K562 (cell line): ENCODE results near the gene ATG7. TPM values are rescaled to one million over a fixed set of nuclear protein-coding genes. Genes with fewer than 3 reads are reported as not detected.

ENCODE experiments used
- ATAC-seq: fragments of 200-7000 bp; cut with Tn5 transposase; 3 replicates; pipeline ENCODE4 v1.9.1; 2020; ENCODE audit warnings: moderate library complexity
- BruUV-seq: library from RNA; stranded (reverse); fragments of 400-500 nt; replicated peaks from 2 replicates; lab custom pipeline; 2021; lab: Mats Ljungman, UMichigan
- CTCF ChIA-PET: fragments of 300-600 bp; formaldehyde crosslinking; extraction: SDS; loops from one replicate; lab custom pipeline; 2021; ENCODE audit warnings: low intra/inter-chr PET ratio; lab: Yijun Ruan, JAX
- POLR2A ChIA-PET: fragments of 300-600, 350-650 bp; sonication (Branson Sonifier 250); formaldehyde crosslinking; extraction: SDS; loops from one replicate; lab custom pipeline; 2021; ENCODE audit warnings: antibody characterized with exemption, inconsistent platforms; lab: Yijun Ruan, JAX
- DNase-seq, 4 experiments: peaks; one replicate each; pipeline versions ENCODE4 v3.0.0 to v3.0.0-alpha.2; 2011 to 2018; ENCODE audit warnings: low spot score in 3 of 4, mixed read lengths in 3 of 4; ENCODE audit errors: extremely low read depth in 1 of 4
- FAIRE-seq: peaks from 2 replicates; lab custom pipeline; 2011; peaks lifted over from hg19 to GRCh38; lab: Jason Lieb, UNC
- H2AFZ ChIP-seq: 2 replicates; pipeline ENCODE4 v1.6.0; 2011; ENCODE audit warnings: low read depth, low read length, control low read depth, inconsistent platforms
- H3K27ac ChIP-seq: fragments of 200-600 bp; 3 replicates; pipeline ENCODE4 v1.8.0; 2011; ENCODE audit warnings: low read depth, mild to moderate bottlenecking, control low read depth, inconsistent platforms, low read length, moderate library complexity, mixed read lengths; ENCODE audit errors: extremely low read depth
- H3K27me3 ChIP-seq, 2 experiments: fragments of 300-600 bp in 1 of 2; 2 replicates in 1 of 2; 3 replicates in 1 of 2; pipeline versions ENCODE4 v1.6.0 to v1.8.0; 2011; ENCODE audit warnings: inconsistent platforms in 2 of 2, low read length in 2 of 2, mild to moderate bottlenecking in 1 of 2, mixed read lengths in 1 of 2, moderate library complexity in 1 of 2; ENCODE audit not compliant: control insufficient read depth in 2 of 2, insufficient read depth in 2 of 2
- H3K36me3 ChIP-seq: fragments of 300-600 bp; 3 replicates; pipeline ENCODE4 v1.8.0; 2011; ENCODE audit warnings: mild to moderate bottlenecking, low read length, inconsistent platforms; ENCODE audit not compliant: control insufficient read depth, insufficient read depth
- H3K4me1 ChIP-seq, 2 experiments: fragments of 200-600 bp in 1 of 2; replicated peaks in 1 of 2; 2 replicates in 1 of 2; 3 replicates in 1 of 2; pipeline versions ENCODE4 v1.5.1 to v1.8.0; 2011; ENCODE audit warnings: inconsistent platforms in 2 of 2, low read length in 2 of 2, mild to moderate bottlenecking in 1 of 2, mixed read lengths in 1 of 2, moderate library complexity in 1 of 2; ENCODE audit not compliant: control insufficient read depth in 2 of 2, insufficient read depth in 2 of 2
- H3K4me2 ChIP-seq: 2 replicates; pipeline ENCODE4 v1.6.1; 2011; ENCODE audit warnings: low read length, control low read depth, inconsistent platforms, mixed read lengths; ENCODE audit not compliant: insufficient read depth
- H3K4me3 ChIP-seq: fragments of 200-600 bp; sonication (generic), shearing (Covaris generic); 2 replicates; pipeline ENCODE4 v1.5.1; 2016; ENCODE audit warnings: control low read depth, inconsistent platforms
- H3K79me2 ChIP-seq: fragments of 200-600 bp; 3 replicates; pipeline ENCODE4 v1.8.0; 2011; ENCODE audit warnings: low read length, inconsistent platforms; ENCODE audit not compliant: control insufficient read depth, insufficient read depth
- H3K9ac ChIP-seq, 2 experiments: 2 replicates each; pipeline versions ENCODE4 v1.6.0 to v1.6.1; 2011; ENCODE audit warnings: low read depth in 2 of 2, low read length in 2 of 2, control low read depth in 1 of 2, inconsistent platforms in 1 of 2, mild to moderate bottlenecking in 1 of 2, mixed read lengths in 1 of 2; ENCODE audit not compliant: insufficient read depth in 1 of 2
- H3K9me1 ChIP-seq: one replicate; pipeline ENCODE4 v1.6.0; 2011; ENCODE audit warnings: inconsistent platforms, mild to moderate bottlenecking, low read length, moderate library complexity; ENCODE audit not compliant: control insufficient read depth, insufficient read depth
- H3K9me3 ChIP-seq: replicated peaks from 2 replicates; pipeline ENCODE4 v1.5.1; 2011; ENCODE audit warnings: low read depth, low read length, inconsistent platforms; ENCODE audit not compliant: control insufficient read depth, insufficient read depth
- H4K20me1 ChIP-seq: replicated peaks from 2 replicates; pipeline ENCODE4 v1.6.1; 2011; ENCODE audit warnings: low read length, inconsistent platforms, mixed read lengths; ENCODE audit not compliant: control insufficient read depth, insufficient read depth
- GTF2A2 ChIP-seq: IDR thresholded peaks from 2 replicates; pipeline ENCODE4 v1.6.1; 2016; ENCODE audit warnings: mild to moderate bottlenecking, missing genetic modification characterization, missing compliant biosample characterization
- HDAC6 ChIP-seq: IDR thresholded peaks from 2 replicates; pipeline ENCODE4 v1.6.1; 2012; ENCODE audit warnings: low read depth, mild to moderate bottlenecking, control low read depth, inconsistent platforms, low read length, moderate library complexity
- NCOA4 ChIP-seq: fragments of 450-650 bp; IDR thresholded peaks from 2 replicates; pipeline ENCODE4 v1.6.1; 2018; ENCODE audit warnings: mild to moderate bottlenecking; ENCODE audit not compliant: partially characterized antibody
- RBM39 ChIP-seq: fragments of 200-400 bp; formaldehyde crosslinking; optimal IDR thresholded peaks from 2 replicates; pipeline ENCODE3; 2018; ENCODE audit warnings: low read depth, low read length
- U2AF1 ChIP-seq: fragments of 200-400 bp; formaldehyde crosslinking; optimal IDR thresholded peaks from 2 replicates; pipeline ENCODE3; 2017; ENCODE audit warnings: mild to moderate bottlenecking, low read depth, low read length, moderate library complexity
- ZNF217 ChIP-seq: sonication (generic); formaldehyde crosslinking; IDR thresholded peaks from 2 replicates; pipeline ENCODE4 v1.8.0; 2022; ENCODE audit warnings: mild to moderate bottlenecking, missing genetic modification reagents
- WGBS: fragments of 100-300 bp; shearing (Covaris generic); methylation state at CpG from one replicate; pipeline ENCODE4 v1.1.6; 2016; ENCODE audit warnings: low coverage, mixed read lengths; ENCODE audit not compliant: insufficient coverage; ENCODE audit errors: missing lambda C conversion rate; 5-methylcytosine and 5-hydroxymethylcytosine counted together
- in situ Hi-C: fragments of 300-500 bp; cut with MboI; formaldehyde crosslinking; loops from 4 replicates; pipeline ENCODE4 v1.15.0; 2018; ENCODE audit warnings: inconsistent platforms, mixed read lengths
- intact Hi-C: fragments of 100-400 bp; cut with micrococcal nuclease; formaldehyde crosslinking; loops from 2 replicates; pipeline ENCODE4 v1.14.2; 2022
- polyA plus RNA-seq, 8 experiments: library from polyadenylated mRNA; depleted of rRNA in 4 of 8; stranded (reverse) in 5 of 8; unstranded in 3 of 8; fragments of >200 nt; fragmentation: Nextera tagmentation in 2 of 8; fragmentation: Illumina TruSeq in 1 of 8; extraction: Ambion mirVana in 2 of 8; extraction: Trizol in 1 of 8; gene quantifications; 2 replicates each; pipeline versions ENCODE4 v1.2.1 to v1.2.3, GENCODE V29; 2011 to 2014; ENCODE audit warnings: inconsistent platforms in 1 of 8, missing spikeins in 1 of 8
- total RNA-seq, 7 experiments: library from RNA; depleted of rRNA in 6 of 7; stranded (reverse); fragments of >200 nt in 6 of 7; fragmentation: Illumina TruSeq in 2 of 7; extraction: Trizol in 2 of 7; gene quantifications; 2 replicates each; pipeline versions ENCODE4 v1.2.1 to v1.2.3, GENCODE V29; 2011 to 2021; ENCODE audit warnings: low replicate concordance in 1 of 7
- TF ChIP-seq, protein P1 (sequence below): conservative IDR thresholded peaks from 2 replicates; pipeline ENCODE4 v1.6.1; 2011; ENCODE audit warnings: low read depth, mild to moderate bottlenecking, low read length; ENCODE audit not compliant: control insufficient read depth

Gene ATG7
- total and polyA plus RNA-seq, 9 of the 15 experiments (the other 6 are each of a cell fraction or from before 2014, with no cell fraction given) = 18.3 to 45.3 (median 33.6) TPM

DNA sequence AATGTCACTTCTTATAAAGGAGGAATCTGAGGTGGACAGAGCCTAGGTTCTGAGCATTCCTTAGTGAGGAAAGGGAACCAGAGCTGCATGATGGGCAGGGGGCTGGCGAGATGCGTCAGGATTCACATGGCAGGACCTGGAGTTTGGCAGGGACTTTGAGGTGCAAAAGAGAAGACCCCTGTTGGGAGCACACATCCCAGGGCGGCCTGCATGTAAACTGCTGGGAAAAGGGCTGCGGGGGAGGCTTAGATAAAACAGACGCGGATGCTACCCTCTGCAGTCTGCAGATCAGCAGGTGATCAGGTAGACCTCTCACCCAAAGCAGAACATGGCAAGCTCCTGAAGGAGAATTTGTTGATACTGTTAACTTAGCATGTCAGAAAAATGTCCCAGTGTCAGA lies 203.1 kb downstream of the ATG7 start:
- no peak for TF ChIP-seq U2AF1
- TF ChIP-seq, protein P1, sequence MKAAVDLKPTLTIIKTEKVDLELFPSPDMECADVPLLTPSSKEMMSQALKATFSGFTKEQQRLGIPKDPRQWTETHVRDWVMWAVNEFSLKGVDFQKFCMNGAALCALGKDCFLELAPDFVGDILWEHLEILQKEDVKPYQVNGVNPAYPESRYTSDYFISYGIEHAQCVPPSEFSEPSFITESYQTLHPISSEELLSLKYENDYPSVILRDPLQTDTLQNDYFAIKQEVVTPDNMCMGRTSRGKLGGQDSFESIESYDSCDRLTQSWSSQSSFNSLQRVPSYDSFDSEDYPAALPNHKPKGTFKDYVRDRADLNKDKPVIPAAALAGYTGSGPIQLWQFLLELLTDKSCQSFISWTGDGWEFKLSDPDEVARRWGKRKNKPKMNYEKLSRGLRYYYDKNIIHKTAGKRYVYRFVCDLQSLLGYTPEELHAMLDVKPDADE = no peak
- H3K4me2 ChIP-seq = no peak overlapping the region
- H2AFZ ChIP-seq = no peak overlapping the region
- in situ Hi-C loops = no loop called here
- no peaks in the 10 kb centered on the region for H3K27me3 ChIP-seq
- H3K9me1 ChIP-seq = no peaks in the 10 kb centered on the region
- intact Hi-C loops = no loop called here
- BruUV-seq = no TSS peak
- DNase-seq = no peak
- no peak overlapping the region for H3K4me3 ChIP-seq
- H3K36me3 ChIP-seq = no peaks in the 10 kb centered on the region
- H3K27ac ChIP-seq = no peak overlapping the region
- WGBS = 74% methylated on average over 6 of the region's 6 CpGs
- no peak for FAIRE-seq
- no peak overlapping the region for H3K9ac ChIP-seq
- ATAC-seq = no peak
- H4K20me1 ChIP-seq = no peaks in the 10 kb centered on the region
- no peaks in the 10 kb centered on the region for H3K79me2 ChIP-seq
- ChIA-PET POLR2A (interaction anchor here (0.7 to 1.3 kb wide), 2 partner anchors 8 to 304 kb away, joined by 3 read pairs; no protein-coding TSS in a partner anchor), CTCF (no interaction called here)
- peaks cover 0 to 13% of the 10 kb centered on the region in 2 experiments; a peak in 3 of 5 replicates for H3K4me1 ChIP-seq
- no peaks in the 10 kb centered on the region for H3K9me3 ChIP-seq

DNA sequence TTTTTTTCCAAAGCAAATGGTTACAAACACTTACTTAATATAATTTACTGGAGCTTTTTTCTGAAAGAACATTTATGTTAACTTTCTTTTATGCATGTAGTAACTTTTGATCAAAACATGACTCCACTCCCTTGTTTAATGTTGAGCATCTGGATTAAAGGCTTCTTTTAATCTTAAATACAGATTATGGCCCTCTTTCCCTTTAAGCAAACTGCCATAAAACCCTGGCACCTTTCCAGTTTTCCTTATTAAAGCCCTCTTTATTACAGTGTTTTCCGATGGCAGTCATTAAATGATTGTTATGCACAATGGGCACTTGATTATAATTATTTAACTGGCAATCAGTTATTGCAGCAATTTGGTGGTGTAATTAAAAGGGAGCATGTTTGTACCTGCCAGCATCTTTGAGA lies 204.5 kb downstream of the ATG7 start:
- 36% methylated on average over 1 of the region's 1 CpG for WGBS
- ChIA-PET POLR2A (interaction anchor here (0.8 to 1.0 kb wide), 3 partner anchors 22 to 43 kb away, joined by 3 to 4 read pairs (median 3); no protein-coding TSS in a partner anchor), CTCF (no interaction called here)
- no peak overlapping the region for H2AFZ ChIP-seq
- no peak overlapping the region for H3K4me3 ChIP-seq
- no peaks in the 10 kb centered on the region for H3K9me1 ChIP-seq
- DNase-seq (no peak), FAIRE-seq (no peak), ATAC-seq (no peak)
- in situ Hi-C loops = no loop called here
- no peaks in the 10 kb centered on the region for H3K36me3 ChIP-seq
- intact Hi-C loops = no loop called here
- H4K20me1 ChIP-seq = no peaks in the 10 kb centered on the region
- H3K27me3 ChIP-seq = no peaks in the 10 kb centered on the region
- peaks cover 3 to 27% of the 10 kb centered on the region in 2 experiments; a peak in 4 of 5 replicates for H3K4me1 ChIP-seq
- H3K4me2 ChIP-seq = no peak overlapping the region
- no TSS peak for BruUV-seq
- no peak overlapping the region for H3K9ac ChIP-seq
- H3K27ac ChIP-seq = no peak overlapping the region
- H3K9me3 ChIP-seq = no peaks in the 10 kb centered on the region
- no peaks in the 10 kb centered on the region for H3K79me2 ChIP-seq
- TF ChIP-seq ZNF217 (CRISPR knock-in tag) = no peak
- no peak for TF ChIP-seq RBM39
- TF ChIP-seq GTF2A2 (tag) = no peak
- no peak for TF ChIP-seq NCOA4
- TF ChIP-seq HDAC6 = no peak
